A549 (cell line): ENCODE results near the gene CXCL5.

Source experiments
- EP300 ChIP-seq, 2 experiments: fragments of >200 bp; sonication (Bioruptor Twin); formaldehyde crosslinking; IDR thresholded peaks; 2 replicates in 1 of 2; 3 replicates in 1 of 2; pipeline ENCODE4 v1.6.1; 2016 to 2017
- MAZ ChIP-seq: fragments of 150-350 bp; IDR thresholded peaks from 2 replicates; pipeline ENCODE4 v1.6.1; 2014; ENCODE audit warnings: antibody characterized with exemption, low read depth, low read length, borderline replicate concordance
- TF ChIP-seq, protein P1 (sequence below): fragments of >200 bp; sonication (Bioruptor Twin); formaldehyde crosslinking; IDR thresholded peaks from 3 replicates; pipeline ENCODE4 v1.5.1; 2016

- TF ChIP-seq, protein P1, sequence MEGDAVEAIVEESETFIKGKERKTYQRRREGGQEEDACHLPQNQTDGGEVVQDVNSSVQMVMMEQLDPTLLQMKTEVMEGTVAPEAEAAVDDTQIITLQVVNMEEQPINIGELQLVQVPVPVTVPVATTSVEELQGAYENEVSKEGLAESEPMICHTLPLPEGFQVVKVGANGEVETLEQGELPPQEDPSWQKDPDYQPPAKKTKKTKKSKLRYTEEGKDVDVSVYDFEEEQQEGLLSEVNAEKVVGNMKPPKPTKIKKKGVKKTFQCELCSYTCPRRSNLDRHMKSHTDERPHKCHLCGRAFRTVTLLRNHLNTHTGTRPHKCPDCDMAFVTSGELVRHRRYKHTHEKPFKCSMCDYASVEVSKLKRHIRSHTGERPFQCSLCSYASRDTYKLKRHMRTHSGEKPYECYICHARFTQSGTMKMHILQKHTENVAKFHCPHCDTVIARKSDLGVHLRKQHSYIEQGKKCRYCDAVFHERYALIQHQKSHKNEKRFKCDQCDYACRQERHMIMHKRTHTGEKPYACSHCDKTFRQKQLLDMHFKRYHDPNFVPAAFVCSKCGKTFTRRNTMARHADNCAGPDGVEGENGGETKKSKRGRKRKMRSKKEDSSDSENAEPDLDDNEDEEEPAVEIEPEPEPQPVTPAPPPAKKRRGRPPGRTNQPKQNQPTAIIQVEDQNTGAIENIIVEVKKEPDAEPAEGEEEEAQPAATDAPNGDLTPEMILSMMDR: no peak
- TF ChIP-seq MAZ (no peak), EP300 (IDR thresholded peaks at IDR 0.05) (no peak)
Observed at GRCh38 chr4:73952352-73952751, 46.1 kb downstream of the CXCL5 start.
